ENCODE results near the gene RBM19.

The RBM19 gene

GRCh38 chr12:113896194-113896593 lies 69.9 kb downstream of the RBM19 start:
- H3K4me1 ChIP-seq (ENCODE audit: control insufficient read depth, insufficient read depth, low read length, poor library complexity, severe bottlenecking) = no peaks in the 10 kb centered on the region
- H3K27me3 ChIP-seq (replicated peaks; ENCODE audit: control insufficient read depth, insufficient read depth, low read length, poor library complexity, severe bottlenecking) = no peaks in the 10 kb centered on the region
- H3K9me3 ChIP-seq (ENCODE audit: control insufficient read depth, low read length) = no peaks in the 10 kb centered on the region
- no peak overlapping the region for H3K27ac ChIP-seq (ENCODE audit: insufficient read depth, low read length, poor library complexity, severe bottlenecking)
- peaks cover 4% of the 10 kb centered on the region for H3K36me3 ChIP-seq (ENCODE audit: control insufficient read depth, insufficient read depth, low read length)
- DNase-seq = no peak
- no peak overlapping the region for H3K4me3 ChIP-seq (ENCODE audit: insufficient read depth, low read depth, low read length, poor library complexity, severe bottlenecking)

- H3K9me3 ChIP-seq (ENCODE audit: control insufficient read depth, low read length) = no peaks in the 10 kb centered on the region
- H3K4me3 ChIP-seq (ENCODE audit: insufficient read depth, low read depth, low read length, poor library complexity, severe bottlenecking) = no peak overlapping the region
- H3K27me3 ChIP-seq (replicated peaks; ENCODE audit: control insufficient read depth, insufficient read depth, low read length, poor library complexity, severe bottlenecking) = no peaks in the 10 kb centered on the region
- peaks cover 4% of the 10 kb centered on the region for H3K36me3 ChIP-seq (ENCODE audit: control insufficient read depth, insufficient read depth, low read length)
- H3K27ac ChIP-seq (ENCODE audit: insufficient read depth, low read length, poor library complexity, severe bottlenecking) = no peak overlapping the region
- no peaks in the 10 kb centered on the region for H3K4me1 ChIP-seq (ENCODE audit: control insufficient read depth, insufficient read depth, low read length, poor library complexity, severe bottlenecking)
- no peak for DNase-seq
Measured at GRCh38 chr12:113895176-113895575, 70.9 kb downstream of the RBM19 start.

GRCh38 chr12:113894697-113895096 lies 71.4 kb downstream of the RBM19 start:
- Histone ChIP-seq H3K4me3 (ENCODE audit: insufficient read depth, low read depth, low read length, poor library complexity, severe bottlenecking) (no peak overlapping the region), H3K27ac (ENCODE audit: insufficient read depth, low read length, poor library complexity, severe bottlenecking) (no peak overlapping the region), H3K9me3 (ENCODE audit: control insufficient read depth, low read length) (no peaks in the 10 kb centered on the region)

GRCh38 chr12:113893221-113893620 lies 72.9 kb downstream of the RBM19 start:
- Histone ChIP-seq H3K36me3 (ENCODE audit: control insufficient read depth, insufficient read depth, low read length) (peaks cover 4% of the 10 kb centered on the region), H3K9me3 (ENCODE audit: control insufficient read depth, low read length) (no peaks in the 10 kb centered on the region), H3K4me3 (ENCODE audit: insufficient read depth, low read depth, low read length, poor library complexity, severe bottlenecking) (no peak overlapping the region), H3K27ac (ENCODE audit: insufficient read depth, low read length, poor library complexity, severe bottlenecking) (no peak overlapping the region), H3K27me3 (replicated peaks; ENCODE audit: control insufficient read depth, insufficient read depth, low read length, poor library complexity, severe bottlenecking) (no peaks in the 10 kb centered on the region), H3K4me1 (ENCODE audit: control insufficient read depth, insufficient read depth, low read length, poor library complexity, severe bottlenecking) (no peaks in the 10 kb centered on the region)
- no peak for DNase-seq

More at GRCh38 chr12:113894697-113895096, 71.4 kb downstream of the RBM19 start:
- Histone ChIP-seq H3K4me1 (ENCODE audit: control insufficient read depth, insufficient read depth, low read length, poor library complexity, severe bottlenecking) (no peaks in the 10 kb centered on the region), H3K27me3 (replicated peaks; ENCODE audit: control insufficient read depth, insufficient read depth, low read length, poor library complexity, severe bottlenecking) (no peaks in the 10 kb centered on the region), H3K36me3 (ENCODE audit: control insufficient read depth, insufficient read depth, low read length) (peaks cover 4% of the 10 kb centered on the region)
- no peak for DNase-seq

- Histone ChIP-seq H3K27me3 (replicated peaks; ENCODE audit: control insufficient read depth, insufficient read depth, low read length, poor library complexity, severe bottlenecking) (no peaks in the 10 kb centered on the region), H3K4me3 (ENCODE audit: insufficient read depth, low read depth, low read length, poor library complexity, severe bottlenecking) (no peak overlapping the region), H3K36me3 (ENCODE audit: control insufficient read depth, insufficient read depth, low read length) (peaks cover 4% of the 10 kb centered on the region), H3K9me3 (ENCODE audit: control insufficient read depth, low read length) (no peaks in the 10 kb centered on the region), H3K4me1 (ENCODE audit: control insufficient read depth, insufficient read depth, low read length, poor library complexity, severe bottlenecking) (no peaks in the 10 kb centered on the region), H3K27ac (ENCODE audit: insufficient read depth, low read length, poor library complexity, severe bottlenecking) (no peak overlapping the region)
- DNase-seq = no peak
Measured at GRCh38 chr12:113892556-113892955, 73.6 kb downstream of the RBM19 start.

GRCh38 chr12:113891739-113892520 lies 74.2 kb downstream of the RBM19 start:
- no peak for DNase-seq
- Histone ChIP-seq H3K36me3 (ENCODE audit: control insufficient read depth, insufficient read depth, low read length) (peaks cover 4% of the 10 kb centered on the region), H3K27ac (ENCODE audit: insufficient read depth, low read length, poor library complexity, severe bottlenecking) (no peak overlapping the region), H3K4me1 (ENCODE audit: control insufficient read depth, insufficient read depth, low read length, poor library complexity, severe bottlenecking) (no peaks in the 10 kb centered on the region), H3K4me3 (ENCODE audit: insufficient read depth, low read depth, low read length, poor library complexity, severe bottlenecking) (no peak overlapping the region), H3K27me3 (replicated peaks; ENCODE audit: control insufficient read depth, insufficient read depth, low read length, poor library complexity, severe bottlenecking) (no peaks in the 10 kb centered on the region), H3K9me3 (ENCODE audit: control insufficient read depth, low read length) (no peaks in the 10 kb centered on the region)

- no peaks in the 10 kb centered on the region for H3K4me1 ChIP-seq (ENCODE audit: control insufficient read depth, insufficient read depth, low read length, poor library complexity, severe bottlenecking)
- H3K4me3 ChIP-seq (ENCODE audit: insufficient read depth, low read depth, low read length, poor library complexity, severe bottlenecking) = no peak overlapping the region
- H3K9me3 ChIP-seq (ENCODE audit: control insufficient read depth, low read length) = no peaks in the 10 kb centered on the region
- DNase-seq = no peak
- no peak overlapping the region for H3K27ac ChIP-seq (ENCODE audit: insufficient read depth, low read length, poor library complexity, severe bottlenecking)
- H3K27me3 ChIP-seq (replicated peaks; ENCODE audit: control insufficient read depth, insufficient read depth, low read length, poor library complexity, severe bottlenecking) = no peaks in the 10 kb centered on the region
- H3K36me3 ChIP-seq (ENCODE audit: control insufficient read depth, insufficient read depth, low read length) = peaks cover 4% of the 10 kb centered on the region
Measured at GRCh38 chr12:113891167-113891692, 74.9 kb downstream of the RBM19 start.

GRCh38 chr12:113889891-113890581 lies 76.1 kb downstream of the RBM19 start:
- no peaks in the 10 kb centered on the region for H3K4me1 ChIP-seq (ENCODE audit: control insufficient read depth, insufficient read depth, low read length, poor library complexity, severe bottlenecking)
- no peak overlapping the region for H3K4me3 ChIP-seq (ENCODE audit: insufficient read depth, low read depth, low read length, poor library complexity, severe bottlenecking)
- no peak for DNase-seq
- peaks cover 4% of the 10 kb centered on the region for H3K36me3 ChIP-seq (ENCODE audit: control insufficient read depth, insufficient read depth, low read length)
- no peaks in the 10 kb centered on the region for H3K9me3 ChIP-seq (ENCODE audit: control insufficient read depth, low read length)
- H3K27ac ChIP-seq (ENCODE audit: insufficient read depth, low read length, poor library complexity, severe bottlenecking) = no peak overlapping the region
- H3K27me3 ChIP-seq (replicated peaks; ENCODE audit: control insufficient read depth, insufficient read depth, low read length, poor library complexity, severe bottlenecking) = no peaks in the 10 kb centered on the region

- Histone ChIP-seq H3K27ac (ENCODE audit: insufficient read depth, low read length, poor library complexity, severe bottlenecking) (no peak overlapping the region), H3K36me3 (ENCODE audit: control insufficient read depth, insufficient read depth, low read length) (peaks cover 4% of the 10 kb centered on the region), H3K4me1 (ENCODE audit: control insufficient read depth, insufficient read depth, low read length, poor library complexity, severe bottlenecking) (no peaks in the 10 kb centered on the region), H3K4me3 (ENCODE audit: insufficient read depth, low read depth, low read length, poor library complexity, severe bottlenecking) (no peak overlapping the region), H3K27me3 (replicated peaks; ENCODE audit: control insufficient read depth, insufficient read depth, low read length, poor library complexity, severe bottlenecking) (no peaks in the 10 kb centered on the region), H3K9me3 (ENCODE audit: control insufficient read depth, low read length) (no peaks in the 10 kb centered on the region)
- DNase-seq = no peak
Measured at GRCh38 chr12:113889076-113889475, 77.0 kb downstream of the RBM19 start.

- Histone ChIP-seq H3K4me1 (ENCODE audit: control insufficient read depth, insufficient read depth, low read length, poor library complexity, severe bottlenecking) (no peaks in the 10 kb centered on the region), H3K9me3 (ENCODE audit: control insufficient read depth, low read length) (no peaks in the 10 kb centered on the region), H3K4me3 (ENCODE audit: insufficient read depth, low read depth, low read length, poor library complexity, severe bottlenecking) (no peak overlapping the region), H3K27ac (ENCODE audit: insufficient read depth, low read length, poor library complexity, severe bottlenecking) (no peak overlapping the region), H3K36me3 (ENCODE audit: control insufficient read depth, insufficient read depth, low read length) (no peaks in the 10 kb centered on the region), H3K27me3 (replicated peaks; ENCODE audit: control insufficient read depth, insufficient read depth, low read length, poor library complexity, severe bottlenecking) (no peaks in the 10 kb centered on the region)
- DNase-seq = no peak
Measured at GRCh38 chr12:113888435-113888834, 77.7 kb downstream of the RBM19 start.
